GM12874 (cell line): Measurements from ENCODE around the gene MYRFL.

ENCODE experiments used
- TF ChIP-seq, protein P1 (sequence below): IDR thresholded peaks from 2 replicates; pipeline ENCODE4 v1.5.1; 2011; ENCODE audit warnings: low read depth, mild to moderate bottlenecking, control low read depth, low read length, moderate library complexity; ENCODE audit not compliant: insufficient read depth

MYRFL gene

DNA sequence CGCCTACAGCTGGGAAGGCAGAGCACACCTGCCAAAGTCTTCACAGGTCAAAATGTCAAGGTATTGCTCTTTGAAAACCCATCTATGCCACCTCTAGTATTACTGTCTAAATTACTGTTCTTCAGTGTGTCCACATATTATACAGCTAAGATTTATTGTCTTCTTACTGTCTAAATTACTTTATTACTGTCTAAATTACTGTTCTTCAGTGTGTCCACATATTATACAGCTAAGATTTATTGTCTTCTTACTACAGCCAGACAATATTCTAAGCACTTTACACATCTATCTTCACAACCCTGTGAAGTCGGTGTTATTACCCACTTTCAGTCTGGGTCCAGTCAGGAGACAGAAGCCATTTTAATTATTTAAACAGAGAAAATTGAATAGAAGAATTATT is 173.9 kb downstream of the MYRFL start:
- TF ChIP-seq, protein P1, sequence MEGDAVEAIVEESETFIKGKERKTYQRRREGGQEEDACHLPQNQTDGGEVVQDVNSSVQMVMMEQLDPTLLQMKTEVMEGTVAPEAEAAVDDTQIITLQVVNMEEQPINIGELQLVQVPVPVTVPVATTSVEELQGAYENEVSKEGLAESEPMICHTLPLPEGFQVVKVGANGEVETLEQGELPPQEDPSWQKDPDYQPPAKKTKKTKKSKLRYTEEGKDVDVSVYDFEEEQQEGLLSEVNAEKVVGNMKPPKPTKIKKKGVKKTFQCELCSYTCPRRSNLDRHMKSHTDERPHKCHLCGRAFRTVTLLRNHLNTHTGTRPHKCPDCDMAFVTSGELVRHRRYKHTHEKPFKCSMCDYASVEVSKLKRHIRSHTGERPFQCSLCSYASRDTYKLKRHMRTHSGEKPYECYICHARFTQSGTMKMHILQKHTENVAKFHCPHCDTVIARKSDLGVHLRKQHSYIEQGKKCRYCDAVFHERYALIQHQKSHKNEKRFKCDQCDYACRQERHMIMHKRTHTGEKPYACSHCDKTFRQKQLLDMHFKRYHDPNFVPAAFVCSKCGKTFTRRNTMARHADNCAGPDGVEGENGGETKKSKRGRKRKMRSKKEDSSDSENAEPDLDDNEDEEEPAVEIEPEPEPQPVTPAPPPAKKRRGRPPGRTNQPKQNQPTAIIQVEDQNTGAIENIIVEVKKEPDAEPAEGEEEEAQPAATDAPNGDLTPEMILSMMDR, result no peak

DNA sequence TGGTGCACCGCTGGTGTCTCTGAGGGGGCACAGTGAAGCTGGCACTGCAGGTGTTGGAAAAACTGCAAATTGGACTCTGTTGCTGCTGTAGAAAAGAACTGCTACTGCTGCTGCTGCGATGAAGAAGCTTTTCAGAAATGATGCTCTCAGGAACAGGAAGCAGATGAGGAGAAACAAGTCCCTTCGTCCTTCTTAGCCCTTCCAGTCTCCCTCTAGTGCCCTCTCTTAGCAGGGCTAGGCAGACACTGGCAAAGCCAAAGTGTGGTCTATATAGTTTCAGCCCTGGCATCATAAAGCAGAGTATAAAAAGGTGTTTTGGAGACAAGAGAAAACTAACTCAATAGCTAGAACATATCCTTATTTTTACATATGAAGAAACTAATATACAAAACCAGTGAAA is 174.5 kb downstream of the MYRFL start:
- TF ChIP-seq, protein P1, result no peak

DNA sequence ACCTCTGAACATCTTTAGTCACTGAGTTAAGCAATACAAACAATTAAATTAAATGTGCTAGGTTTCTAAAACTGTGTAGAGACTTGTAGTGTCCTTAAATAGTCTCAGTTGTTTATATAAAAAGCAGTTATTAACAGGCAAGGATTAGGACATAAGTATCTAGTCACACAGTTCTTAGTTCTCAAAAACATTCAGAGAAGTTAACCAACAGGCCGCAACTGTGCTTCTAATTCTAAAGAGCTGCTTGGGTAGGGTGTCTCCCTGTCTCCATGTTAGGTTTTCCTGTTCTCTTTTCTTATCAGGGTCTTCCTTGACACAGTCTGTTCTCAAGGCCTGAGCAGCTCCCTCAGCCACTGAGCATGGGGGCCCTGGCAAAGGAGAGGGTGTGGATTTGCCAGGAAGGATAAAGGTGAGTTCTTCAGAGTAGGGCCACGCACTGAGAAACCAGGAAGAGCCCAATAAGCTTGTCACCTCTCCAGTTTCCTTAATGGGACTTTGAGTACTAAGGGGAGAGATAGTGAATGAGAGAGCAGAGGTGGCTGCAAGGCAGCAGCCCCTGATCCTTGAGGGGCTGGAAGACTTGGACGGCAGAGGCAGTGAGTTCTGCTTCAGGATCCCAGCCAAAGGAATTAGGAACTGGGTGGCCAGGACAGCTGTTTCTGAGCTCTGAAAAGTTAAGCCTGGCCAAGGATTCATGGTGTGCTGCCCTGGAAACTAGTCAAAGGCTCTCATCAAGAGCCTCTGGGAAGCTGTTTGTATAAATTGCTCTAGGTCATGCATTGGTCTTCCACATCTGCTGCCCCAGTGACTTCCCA is 177.3 kb downstream of the MYRFL start:
- TF ChIP-seq, protein P1, result no peak

DNA sequence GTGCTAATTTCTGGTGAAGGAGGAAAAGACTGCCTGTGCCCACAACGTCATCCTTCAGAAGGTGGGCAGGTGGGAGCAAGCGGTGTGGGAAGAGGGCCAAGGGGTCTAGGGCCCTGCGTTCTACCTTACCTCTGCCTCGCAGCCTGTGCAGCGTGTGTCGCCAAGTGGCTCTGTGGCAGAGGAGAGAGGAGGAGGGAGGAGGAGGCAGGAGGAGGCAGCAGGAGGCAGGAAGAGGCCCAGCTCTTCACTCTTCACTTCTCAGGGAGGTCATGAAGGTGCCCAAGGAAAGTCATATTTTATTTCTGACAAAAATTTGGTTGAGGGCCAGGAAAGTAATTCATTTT is 177.9 kb downstream of the MYRFL start:
- TF ChIP-seq, protein P1, result no peak

DNA sequence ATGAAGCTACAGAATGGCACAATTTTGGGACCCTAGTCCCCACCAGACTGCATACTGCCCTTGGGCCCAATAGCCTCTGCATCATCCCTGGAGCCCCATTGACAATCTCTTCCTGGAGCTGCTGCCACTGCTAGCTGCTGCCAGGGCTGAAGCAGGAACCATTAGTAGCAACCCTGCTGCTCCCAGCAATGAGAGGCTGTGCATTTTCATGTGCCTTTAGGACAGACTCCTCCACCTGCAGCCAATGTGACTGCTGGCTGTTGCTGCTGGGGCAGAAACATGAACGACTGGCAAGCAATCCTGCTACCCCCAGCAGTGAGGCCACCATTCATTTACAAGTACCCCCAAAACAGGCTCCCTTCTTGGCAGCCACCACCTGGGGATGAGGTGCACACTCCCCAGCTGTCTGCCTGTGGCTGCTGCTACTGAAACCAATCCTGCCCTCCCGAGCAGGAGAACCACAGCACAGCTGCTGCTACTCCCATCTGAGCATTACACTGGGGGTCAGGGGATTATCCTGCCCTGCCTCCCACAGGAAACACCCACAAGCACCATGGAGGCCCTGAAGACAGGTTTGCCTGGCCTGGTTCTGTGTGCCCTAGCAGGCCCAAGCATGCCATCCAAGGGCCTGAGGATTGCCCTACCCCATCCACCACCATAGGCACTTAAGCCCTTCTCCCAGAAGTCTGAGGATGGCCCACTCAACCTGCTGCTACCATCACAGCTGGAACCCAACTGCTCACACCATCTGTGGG is 181.0 kb downstream of the MYRFL start:
- TF ChIP-seq, protein P1, result no peak

DNA sequence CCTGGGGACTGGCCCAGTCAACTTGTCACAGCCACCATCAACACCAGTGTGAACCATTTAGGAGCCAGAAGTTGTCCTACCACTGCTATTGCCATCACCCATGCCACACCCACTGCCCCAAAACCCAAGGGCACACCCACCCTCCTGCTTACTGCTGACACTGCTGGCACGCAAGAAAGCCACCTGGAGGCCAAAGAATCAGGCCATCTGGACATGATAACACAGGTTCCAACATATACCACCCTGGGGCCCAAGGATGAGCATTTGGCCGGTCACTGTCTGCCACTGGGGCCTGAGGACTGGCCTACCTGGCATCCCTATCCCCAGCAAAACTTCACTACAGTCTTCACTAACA is 181.6 kb downstream of the MYRFL start:
- TF ChIP-seq, protein P1, result no peak

DNA sequence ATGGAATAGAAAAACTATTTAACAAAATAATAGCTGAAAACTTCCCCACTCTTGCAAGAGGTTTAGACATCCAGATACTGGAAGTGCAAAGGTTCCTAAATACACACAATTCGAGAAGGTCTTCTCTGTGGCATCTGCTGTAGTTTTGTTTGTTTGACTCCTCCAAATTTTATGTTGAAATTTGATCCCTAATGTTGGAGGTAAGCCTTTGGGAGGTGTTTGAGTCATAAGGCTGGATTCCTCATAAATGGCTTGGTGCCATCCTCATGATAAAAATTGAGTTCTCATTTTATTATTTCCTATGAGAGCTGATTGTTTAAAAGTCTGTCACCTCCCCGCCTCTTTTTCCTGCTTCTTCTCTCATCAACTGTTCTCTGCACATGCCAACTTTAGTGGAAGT is 182.7 kb downstream of the MYRFL start:
- TF ChIP-seq, protein P1, result no peak
